ENCODE data around the gene NMUR1.

GRCh38 chr2:231488331-231488730 is 41.9 kb downstream of the NMUR1 start:
- TF ChIP-seq CTCF (IDR thresholded peaks at IDR 0.05) (no peak), EP300 (IDR thresholded peaks at IDR 0.05; ENCODE audit: low read depth) (no peak), POLR2A (IDR thresholded peaks at IDR 0.05) (no peak)
